G401.6 (cell line): ENCODE measurements around the gene PCNX2.
"Not testable (repeated sequence)": the region's sequence is repeated elsewhere in the genome, so short reads cannot be mapped to it uniquely, and the experiment has no call there.

Experiments
- FAIRE-seq: peaks from 2 replicates; lab custom pipeline; 2012; peaks lifted over from hg19 to GRCh38; lab: Jason Lieb, UNC

PCNX2 gene

DNA sequence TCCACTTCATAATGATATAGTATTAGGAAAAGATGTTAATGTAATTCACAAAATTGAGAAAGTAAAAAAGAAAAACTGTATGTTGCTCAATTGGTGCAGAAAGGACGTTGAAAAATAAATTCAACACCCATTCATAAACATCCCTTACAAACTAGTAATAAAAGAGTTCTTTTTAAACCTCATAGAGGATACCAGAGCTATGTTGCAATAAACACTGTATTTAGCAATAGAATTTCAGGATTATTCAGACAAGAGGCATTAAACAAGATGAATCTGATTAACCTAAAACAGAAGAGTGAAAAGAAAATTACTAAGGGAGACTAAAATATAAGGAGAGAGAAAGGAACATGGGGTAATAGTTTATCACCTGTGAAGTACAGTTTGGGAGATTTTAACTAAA lies 190.3 kb downstream of the PCNX2 start:
- FAIRE-seq, result no peak

DNA sequence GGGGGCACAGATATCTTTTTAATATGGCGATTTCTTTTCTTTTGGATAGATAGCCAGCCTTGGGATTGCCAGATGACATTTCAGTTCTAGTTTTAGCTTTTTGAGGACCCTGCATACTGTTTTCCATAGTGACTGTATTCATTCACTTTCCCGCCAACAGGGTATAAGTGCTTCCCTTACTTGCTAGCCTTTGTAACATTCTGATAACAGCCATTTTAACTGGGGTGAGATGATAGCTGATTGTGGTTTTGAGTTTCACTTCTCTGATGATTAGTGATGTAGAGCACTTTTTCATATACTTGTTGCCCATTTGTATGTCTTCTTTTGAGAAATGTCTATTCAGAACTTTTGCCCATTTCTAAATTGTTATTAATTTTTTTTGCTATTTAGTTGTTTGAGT lies 193.2 kb downstream of the PCNX2 start:
- FAIRE-seq, result no peak

DNA sequence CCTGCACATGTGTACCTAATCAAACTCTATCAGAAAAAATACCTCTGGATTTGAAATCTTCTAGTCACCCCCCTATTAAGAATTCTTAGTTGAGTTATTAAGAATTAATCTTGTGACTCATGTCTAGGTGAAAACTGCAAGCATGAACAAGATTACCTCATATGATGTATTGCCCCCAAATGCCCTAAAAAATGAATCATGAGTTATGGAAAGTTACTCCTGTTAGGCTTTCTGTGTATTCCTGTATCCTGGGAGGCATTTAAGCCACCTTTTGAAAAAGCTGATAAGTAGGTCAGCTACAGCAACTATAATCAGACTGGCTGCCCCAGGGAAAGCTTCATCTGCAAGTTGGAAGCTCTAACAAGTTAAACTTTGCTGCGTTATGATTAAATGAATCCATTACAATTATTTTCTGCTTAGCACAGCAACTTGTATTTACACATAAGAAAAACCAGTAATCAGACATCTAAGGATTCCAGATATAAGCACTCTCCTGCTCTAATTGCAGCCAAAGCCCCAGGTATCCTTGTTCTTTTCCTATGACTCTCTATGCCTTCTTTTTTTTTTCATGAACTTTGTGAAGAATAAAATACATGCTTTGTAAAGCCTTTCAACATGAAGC lies 197.5 kb downstream of the PCNX2 start:
- no peak for FAIRE-seq

DNA sequence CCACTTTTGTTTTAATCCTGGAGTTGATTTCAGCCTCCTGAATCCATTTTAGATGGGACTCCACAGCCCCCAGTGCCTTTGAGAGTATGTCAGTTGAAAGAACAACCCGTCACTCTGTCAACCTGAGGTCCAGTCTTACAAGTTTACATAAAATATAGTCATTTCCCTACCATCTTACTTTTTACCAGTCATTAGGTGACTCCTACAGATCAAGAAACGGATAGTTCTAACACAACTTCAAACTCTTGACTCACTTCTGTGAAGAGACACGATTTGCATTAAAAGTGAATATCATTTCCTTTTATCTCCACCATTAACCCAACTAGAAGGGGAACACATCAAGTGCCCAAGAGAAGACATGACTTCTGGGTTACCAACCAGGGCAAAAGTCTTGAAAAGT lies 198.0 kb downstream of the PCNX2 start:
- FAIRE-seq, result no peak

DNA sequence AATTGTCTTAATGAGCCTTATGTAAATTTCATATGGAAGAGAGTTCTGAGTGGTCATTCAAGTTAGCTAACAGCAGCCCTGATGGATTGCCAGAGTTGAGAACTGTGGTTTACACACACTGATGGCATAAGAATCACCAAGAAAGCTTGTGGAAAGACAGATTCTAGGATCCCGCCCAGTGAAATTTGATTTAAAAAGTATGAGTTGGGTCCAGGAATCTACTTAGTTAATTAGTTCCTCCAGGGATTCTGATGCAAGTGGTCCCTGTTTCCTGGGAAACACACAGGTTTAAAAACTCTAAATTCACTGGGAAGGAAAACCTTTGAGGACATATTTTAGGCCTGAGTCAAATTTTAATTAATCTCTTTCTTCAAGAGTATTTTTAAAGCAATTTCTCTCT lies 200.8 kb downstream of the PCNX2 start:
- FAIRE-seq, result no peak

DNA sequence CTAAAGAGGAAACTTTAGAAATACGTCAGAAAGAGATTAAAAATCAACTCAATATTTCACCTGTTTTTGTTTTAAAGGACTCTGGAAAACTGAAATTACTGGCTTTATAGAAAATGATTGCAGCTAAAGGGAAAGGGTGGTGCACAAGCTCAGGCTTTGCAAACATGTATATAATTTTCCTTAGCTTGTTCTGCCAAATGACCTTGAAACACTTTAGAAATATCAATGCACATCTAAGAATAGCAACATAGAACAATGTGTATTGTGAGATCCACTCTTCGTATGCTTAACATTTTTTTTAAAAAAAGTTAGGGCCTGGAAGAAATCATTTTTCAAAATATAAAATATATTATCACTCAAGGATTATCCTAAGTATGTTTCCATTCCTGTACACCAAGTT lies 201.3 kb downstream of the PCNX2 start:
- no peak for FAIRE-seq

DNA sequence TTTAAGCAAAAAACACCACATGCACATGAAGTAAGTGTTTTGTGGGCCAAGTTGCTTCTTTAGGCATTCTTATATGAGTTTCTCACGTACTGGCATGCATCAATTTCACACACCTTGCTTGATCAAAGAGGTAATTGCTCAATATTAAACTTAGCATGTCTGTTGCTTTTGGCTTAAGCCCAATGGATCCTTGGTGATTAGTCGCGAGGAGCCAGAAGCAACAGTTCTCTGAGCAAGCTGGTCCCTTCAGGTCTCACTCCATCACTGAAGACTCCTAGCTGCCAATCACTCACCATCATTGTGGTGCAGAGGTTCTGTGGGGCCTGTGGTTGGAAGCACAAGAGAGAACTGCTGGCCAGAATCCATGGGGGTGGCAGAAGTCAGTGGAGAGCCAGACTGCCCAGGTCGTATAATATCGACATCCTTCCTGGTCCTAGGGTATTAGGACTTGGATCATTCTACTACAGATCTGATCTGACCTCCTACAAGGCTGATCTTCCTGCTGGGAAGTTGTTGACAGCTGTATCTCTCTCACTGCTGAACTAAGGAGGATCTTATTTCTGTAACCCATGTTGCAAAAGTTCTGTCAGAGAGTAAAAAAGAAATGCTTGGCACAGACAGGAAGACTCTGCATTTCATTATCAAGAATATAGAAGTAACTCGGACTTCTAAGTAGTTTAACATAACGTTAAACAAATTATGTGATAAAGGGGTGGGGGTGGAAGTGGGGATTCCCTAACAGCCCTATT lies 204.6 kb downstream of the PCNX2 start:
- no peak for FAIRE-seq

DNA sequence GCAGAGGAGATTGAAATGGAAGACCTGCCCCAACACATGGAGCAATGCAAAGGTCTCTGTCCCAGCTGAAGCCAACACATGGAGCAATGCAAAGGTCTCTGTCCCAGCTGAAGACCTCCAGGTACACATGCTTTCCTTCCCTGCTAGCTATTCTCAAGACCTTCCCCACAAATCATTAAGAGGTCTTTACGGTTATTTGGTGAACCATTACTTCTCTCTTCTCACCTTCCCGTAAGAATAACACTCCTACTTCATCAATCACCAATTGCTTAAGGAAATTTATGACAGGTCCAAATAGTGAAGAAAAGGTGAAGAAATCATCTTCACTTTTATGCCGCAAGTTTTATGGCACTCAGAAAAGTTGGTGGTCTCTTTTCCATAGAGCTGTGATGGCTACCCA lies 206.3 kb downstream of the PCNX2 start:
- no peak for FAIRE-seq

DNA sequence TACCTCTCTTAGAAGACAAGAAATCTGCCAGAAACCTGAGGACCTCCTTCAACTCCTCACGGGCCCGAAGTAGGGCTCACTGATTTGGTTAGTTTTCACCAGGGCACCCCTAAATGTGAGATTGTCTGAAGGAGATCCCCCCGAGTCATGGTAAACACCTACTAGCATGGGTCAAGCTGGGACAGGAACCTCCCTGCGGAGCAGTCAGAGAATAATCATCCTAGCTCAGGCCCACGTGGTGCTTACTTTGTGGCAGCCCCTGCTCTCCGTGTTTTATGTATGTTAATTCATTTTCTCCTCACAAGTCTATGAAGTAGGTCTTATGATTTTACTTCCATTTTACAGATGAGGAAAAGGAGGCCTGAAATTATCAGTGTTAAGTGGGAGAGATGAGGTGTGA lies 206.9 kb downstream of the PCNX2 start:
- no peak for FAIRE-seq

DNA sequence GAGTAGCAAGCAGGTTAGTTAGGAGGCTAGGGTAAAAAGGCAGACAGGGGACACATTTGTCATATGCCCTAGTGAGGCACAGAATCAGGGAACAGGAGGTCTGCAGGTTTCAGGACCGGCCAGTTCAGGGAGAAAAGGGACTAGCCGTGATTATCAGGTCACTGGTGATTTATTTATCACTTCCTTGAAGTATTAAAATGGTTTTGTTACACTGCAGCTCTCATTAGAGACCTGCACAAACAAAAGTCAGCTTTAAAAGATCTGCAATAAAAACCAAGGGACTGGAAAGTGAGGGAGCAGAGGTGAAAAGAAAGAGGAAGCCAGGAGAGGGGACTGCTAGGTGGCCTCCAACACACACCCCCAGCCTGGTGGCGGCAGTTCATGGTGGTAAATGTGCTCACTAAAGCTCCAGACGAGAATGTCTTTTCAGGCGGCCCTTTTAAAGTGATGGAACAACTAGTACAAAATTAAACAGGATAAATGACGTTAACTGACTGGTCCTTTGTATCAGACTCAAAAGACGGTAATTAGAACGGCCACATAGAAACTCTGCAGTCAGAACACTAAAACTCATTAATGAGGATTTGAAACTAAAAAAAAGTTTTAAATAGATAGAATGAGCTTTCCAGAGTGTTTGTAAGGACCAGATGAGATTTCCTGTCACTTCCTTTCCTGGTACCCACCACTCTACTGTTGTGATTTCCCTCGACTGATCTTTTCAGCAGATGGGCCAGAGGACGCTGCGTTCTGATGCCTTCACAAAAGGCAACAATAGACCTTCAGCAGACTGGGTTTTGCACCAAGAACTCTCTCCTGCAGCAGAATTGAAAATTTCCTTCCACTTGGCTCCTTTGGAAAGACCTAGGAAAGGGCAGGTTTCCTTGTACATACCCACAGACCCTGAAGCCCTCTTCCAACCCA lies 208.3 kb downstream of the PCNX2 start:
- no peak for FAIRE-seq

DNA sequence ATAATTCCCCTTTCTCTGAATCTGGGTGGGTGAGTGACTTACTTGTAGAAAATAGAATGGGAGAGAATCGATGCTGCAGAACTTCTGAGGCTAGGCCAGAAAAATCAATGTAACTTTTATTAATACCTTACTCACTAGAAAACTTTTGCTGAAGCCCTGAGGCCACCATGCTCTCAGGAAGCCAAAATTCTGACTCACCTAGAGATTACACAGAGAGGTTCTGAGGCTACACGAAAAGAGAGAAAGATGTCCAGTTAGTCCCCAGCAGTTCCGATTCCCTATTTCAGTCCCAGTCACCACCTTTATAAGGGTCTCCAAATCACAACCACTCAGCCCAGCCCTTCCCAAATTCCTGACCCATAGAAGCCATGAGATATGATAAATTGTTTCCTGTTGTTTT lies 210.0 kb downstream of the PCNX2 start:
- no peak for FAIRE-seq

DNA sequence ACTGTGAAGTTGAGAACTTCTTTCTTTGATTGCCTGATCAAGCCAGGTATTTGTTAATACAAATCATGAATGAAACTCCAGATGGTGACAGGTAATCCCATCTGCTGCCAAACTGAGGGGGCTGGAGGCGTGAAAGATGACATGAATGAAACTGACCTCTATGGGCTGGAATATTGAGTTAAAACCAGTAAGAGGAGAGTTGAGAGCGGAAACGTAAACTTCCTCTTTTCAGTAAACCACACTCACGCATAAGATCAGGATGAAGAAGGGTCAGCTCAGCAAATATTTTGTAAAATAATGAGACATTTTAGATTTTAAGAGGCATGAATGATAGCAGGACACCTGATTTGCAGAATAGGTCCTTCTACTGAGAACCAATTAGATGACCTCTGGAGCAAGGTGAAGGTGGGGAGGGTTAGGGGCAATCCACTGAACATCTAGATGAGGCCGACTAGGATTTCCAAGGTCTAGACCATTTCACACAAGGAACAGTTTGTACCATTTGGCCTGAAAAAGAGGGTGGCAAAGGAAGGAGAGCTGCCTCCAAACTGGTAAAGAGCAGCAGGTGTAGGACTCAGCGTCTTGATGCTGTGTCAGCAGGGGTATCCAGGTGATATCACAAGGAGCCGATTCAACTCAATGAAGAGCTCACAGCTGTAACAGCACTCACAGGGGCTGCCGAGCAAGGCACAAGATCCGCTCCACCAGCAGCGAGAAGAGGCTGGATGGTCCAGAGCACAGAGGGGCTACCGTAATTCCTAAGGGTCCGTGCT lies 212.6 kb downstream of the PCNX2 start:
- no peak for FAIRE-seq

DNA sequence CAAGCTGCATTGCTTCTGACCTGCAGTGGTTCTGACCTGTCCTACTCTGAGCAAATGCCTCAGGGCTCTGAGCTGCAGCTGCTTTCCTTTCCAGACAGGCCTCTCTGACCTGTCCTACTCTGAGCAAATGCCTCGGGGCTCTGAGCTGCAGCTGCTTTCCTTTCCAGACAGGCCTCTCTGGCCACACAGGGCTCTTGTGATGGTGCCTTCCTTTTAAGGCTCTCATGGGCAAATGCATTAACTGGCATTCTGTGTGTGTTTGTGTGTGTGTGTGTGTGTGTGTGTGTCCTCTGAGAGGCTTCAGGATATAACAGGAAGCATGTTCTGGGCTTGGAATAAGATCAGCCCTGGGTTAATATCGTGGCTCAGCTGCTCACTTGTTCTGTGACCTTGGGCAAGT lies 213.8 kb downstream of the PCNX2 start:
- no peak for FAIRE-seq

DNA sequence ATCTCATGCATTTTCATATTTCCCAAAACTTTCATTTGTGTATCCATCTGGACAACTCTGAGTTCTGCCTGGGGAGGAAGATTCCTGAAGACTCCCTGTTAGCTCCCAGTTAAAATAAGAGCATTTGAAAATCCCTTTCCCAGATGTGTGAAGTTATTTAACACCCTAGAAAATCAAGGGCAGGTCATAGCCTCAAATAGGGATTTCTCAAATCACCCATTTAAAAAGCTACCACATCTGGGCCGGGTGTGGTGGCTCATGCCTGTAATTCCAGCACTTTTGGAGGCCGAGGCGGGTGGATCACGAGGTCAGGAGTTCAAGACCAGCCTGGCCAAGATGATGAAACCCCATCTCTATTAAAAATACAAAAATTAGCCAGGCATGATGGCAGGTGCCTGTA lies 214.7 kb downstream of the PCNX2 start:
- not testable (repeated sequence) for FAIRE-seq

DNA sequence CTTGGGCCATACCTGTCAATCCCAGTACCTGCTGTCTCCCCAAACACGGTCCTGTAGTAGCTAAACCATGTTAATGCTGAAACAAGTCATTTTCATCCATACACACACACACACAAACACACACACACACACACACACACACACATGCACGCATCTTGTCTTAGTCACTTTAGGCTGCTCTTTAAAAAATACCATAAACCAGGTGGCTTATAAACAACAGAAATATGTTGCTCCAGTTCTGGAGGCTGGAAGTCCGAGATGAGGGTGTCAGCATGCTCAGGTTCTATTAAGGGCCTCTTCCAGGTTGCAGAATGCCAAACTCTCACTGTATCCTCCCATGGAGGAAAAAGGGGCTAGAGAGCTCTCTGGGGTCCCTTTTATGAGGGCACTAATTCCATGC lies 215.2 kb downstream of the PCNX2 start:
- FAIRE-seq, result no peak

DNA sequence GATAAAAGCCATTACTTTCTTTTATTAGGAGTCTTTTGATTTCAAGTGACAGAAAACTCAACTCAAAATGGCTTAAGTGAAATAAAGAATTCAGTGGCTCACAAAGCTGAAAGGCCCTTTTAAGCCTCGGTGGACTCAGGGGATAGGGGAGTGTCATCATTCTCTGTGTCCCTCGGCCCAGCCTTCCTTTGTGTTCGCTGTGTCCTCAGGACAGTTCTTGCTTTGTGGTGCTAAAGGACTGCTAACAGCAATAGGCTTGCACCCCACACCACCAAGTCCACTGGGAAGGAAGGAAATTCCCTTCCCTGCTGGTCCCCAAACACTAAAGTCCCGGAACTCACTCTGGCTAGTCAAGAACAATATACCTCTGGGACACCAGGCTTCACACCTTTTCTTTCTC lies 216.0 kb downstream of the PCNX2 start:
- FAIRE-seq, result no peak

DNA sequence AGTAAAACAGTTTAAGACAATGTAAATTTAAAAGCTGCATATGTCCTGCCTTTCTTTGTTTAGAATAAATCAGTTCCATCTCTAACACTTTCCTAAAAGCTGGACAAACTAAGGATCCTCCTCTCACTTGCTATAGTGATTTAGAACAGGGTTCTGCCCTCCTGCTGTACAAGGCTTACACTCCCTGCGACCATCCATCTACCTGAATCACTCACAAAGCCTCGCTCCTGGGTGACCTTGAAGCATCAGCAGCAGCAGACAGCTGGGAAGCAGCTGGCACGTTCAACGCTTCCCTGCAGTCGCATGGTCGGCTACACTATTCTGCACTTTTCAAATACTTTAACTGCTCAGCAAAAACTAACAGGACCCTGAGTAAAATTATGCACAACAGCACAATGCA lies 217.1 kb downstream of the PCNX2 start:
- FAIRE-seq, result no peak

DNA sequence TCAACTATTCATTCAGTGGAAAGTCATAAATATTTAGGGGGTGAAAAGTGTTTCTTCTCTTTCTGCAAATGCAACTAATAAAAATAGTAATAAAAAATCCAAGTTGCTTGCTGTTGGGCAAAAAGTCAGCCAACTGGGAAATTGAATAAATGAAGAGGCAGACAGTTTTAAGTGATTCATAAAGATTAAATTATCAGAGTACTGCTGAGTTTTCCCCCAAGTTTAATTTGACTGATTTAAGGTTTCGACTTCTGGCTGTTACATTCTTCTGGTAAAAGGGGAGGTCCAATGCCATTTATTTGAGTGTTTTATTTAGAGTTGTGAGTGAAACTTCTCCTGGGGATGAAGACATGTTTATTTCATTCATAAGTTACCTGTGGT lies 219.6 kb downstream of the PCNX2 start:
- no peak for FAIRE-seq

DNA sequence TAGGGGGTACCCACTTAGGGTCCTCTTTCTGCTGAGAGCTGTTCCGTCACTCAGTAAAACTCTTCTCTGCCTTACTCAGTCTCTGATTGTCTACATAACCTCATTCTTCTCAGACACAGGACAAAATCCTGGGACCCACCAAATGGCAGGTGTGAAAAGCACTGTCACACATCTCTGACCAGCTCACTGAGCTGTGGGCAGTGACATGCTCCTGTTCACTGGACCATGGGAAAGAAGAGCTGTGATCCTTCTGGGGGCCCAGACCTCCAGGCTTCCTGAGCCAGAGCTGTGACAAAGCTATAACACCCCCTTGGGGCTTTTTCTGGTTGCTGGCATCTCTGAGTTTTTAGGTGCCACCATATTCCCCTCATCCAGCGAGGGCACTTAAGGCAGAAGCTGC lies 229.4 kb downstream of the PCNX2 start:
- no peak for FAIRE-seq

DNA sequence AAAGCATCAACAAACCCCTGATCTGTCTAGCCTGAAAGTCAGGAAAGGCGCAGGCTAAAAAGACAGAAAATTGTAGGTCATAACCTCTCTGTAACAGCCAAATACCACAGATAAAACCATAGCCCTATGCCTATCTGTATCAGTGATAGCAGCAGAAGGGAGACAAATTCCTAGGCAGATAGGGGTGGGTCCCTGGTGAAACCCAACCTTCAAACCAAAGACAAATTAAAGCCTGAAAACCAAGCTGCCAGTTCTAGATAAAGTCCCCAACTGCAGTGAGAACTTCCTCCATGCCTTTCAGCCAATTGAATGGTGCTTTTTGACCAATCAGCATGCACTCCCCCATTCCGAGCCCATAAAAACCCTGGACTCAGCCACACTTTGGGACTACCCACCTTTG lies 229.8 kb downstream of the PCNX2 start:
- FAIRE-seq, result no peak

DNA sequence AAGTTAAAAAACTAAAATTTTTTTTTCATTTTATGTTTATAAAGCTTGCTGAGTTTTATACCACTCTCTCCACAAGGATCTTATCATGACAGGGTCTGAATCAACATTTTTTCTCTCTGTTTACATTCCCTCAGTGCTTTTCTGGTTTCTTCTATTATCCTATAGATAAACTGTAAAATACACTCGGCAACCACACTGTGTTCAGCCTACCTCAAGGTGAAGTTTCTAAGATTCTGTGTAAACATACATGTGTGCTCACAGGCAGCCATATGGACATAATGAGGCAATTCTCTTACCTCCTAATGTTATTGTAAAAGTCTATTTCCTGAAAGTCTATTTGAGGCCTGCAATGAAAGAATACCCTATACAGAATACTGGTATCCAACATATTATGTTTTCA lies 230.5 kb downstream of the PCNX2 start:
- no peak for FAIRE-seq

DNA sequence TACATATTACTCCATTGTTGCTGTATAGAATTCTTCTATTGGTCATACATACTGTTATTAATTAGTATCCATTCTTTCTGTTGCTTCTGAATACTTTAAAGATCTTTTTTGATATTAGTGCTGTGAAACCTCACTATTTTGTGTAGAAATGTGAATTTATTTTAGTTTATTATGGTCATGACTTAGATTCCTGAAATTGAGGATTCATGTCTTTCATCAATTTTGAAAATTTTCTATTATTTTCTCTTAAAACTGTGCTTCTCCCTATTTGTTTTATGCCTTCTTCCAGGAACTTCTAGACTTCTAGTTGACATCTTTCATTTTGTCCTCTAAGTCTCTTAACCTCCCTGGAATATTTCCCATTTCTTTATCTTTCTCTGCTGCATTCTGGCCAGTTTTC lies 232.1 kb downstream of the PCNX2 start:
- FAIRE-seq, result no peak

DNA sequence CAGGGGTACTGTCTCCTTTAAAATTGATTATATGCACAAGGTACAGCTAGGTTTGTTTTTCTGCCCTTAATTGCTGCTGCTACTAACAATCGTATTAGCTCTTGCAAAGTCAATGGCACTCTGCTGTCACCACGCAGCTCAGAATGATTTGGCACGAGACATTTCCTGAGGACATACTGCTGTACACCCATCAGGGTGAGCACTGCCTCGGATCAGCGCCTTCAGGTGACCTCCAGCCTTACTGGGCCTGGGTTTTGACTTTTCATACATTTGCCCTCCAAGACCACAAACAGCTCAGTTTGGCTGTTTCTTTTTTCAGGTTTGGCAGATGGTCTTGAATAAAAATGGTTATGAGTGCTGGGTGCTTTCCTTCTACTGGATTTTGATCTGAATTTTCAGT lies 234.3 kb downstream of the PCNX2 start:
- no peak for FAIRE-seq
